ENCODE results near the gene HSD17B12.

The HSD17B12 gene

GRCh38 chr11:43812471-43812870 is 131.9 kb downstream of the HSD17B12 start:
- DNase-seq = no peak

- no peak for DNase-seq
Observed at GRCh38 chr11:43818220-43818619, 137.7 kb downstream of the HSD17B12 start.

DNA sequence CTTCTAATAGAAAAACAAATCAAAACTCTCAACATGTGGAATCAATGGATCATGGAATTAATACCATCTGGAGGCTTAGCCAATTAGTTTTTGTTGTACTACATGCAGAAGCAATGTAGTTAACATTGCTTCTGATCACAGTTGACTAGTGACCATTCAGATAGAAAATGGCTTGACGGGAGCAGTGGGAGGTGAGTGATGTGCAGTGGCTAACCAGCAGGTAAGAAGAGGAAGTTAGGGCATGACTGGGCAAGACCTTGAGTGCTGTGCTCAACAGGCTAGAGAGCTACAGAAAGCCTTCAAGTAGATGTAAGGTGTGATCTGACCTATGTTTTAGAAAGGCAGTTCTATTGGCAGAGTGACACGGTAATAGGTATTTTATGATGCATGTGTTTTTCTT is 139.4 kb downstream of the HSD17B12 start:
- DNase-seq = no peak

GRCh38 chr11:43823316-43823715 is 142.8 kb downstream of the HSD17B12 start:
- DNase-seq = no peak

DNA sequence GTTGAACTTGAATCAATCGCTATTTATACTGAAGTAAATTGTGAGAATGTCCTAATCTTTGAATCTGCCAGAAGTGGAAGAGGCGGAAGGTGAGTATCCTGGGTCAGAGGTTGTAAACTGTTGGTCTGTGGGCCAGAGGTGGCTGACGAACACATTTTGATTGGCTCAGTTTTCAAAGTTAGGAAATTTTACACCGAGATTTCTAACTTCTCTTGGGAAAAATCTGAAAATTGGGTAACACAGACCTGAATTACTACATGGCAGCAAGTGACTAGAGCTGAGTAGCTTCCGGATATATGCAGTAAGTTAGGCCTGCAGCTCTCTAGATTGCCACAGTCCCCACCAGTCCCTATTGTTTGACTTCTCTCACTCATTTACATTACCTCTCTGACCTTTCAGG is 143.3 kb downstream of the HSD17B12 start:
- DNase-seq = no peak

- peak in 1 of 2 donors; percentile 25 for DNase-seq
Observed at GRCh38 chr11:43825217-43825816, 144.8 kb downstream of the HSD17B12 start.

DNA sequence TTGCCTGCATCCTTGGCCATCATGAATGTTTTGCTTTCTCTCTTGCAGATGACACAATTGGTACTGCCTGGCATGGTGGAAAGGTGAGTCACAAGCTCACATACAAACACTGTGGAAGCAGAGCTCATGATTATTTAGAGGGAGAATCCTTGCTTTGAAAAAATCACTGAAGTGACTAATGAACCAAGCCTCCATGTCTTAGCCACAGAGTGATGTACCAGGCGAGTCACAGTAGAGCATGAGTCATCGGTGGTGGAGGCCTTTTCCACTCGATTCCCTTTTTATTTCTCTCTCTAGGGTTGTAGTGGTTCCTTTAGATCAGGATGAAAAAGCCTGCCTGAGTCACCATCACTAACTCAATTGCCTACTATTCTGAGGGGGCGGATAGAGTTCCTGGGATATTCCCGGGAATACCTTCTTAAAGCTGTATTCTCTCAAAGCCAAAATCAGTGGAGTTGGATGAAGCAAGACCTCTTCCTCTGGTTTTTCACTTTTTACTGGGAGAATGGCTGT is 150.4 kb downstream of the HSD17B12 start:
- DNase-seq = peak in 1 of 2 donors; percentile 12

GRCh38 chr11:43832536-43832935 is 152.0 kb downstream of the HSD17B12 start:
- no peak for DNase-seq

- no peak for DNase-seq
Observed at GRCh38 chr11:43833657-43834073, 153.1 kb downstream of the HSD17B12 start.

- DNase-seq = no peak
Observed at GRCh38 chr11:43834286-43834685, 153.7 kb downstream of the HSD17B12 start.

- no peak for DNase-seq
Observed at GRCh38 chr11:43835104-43835503, 154.6 kb downstream of the HSD17B12 start.

DNA sequence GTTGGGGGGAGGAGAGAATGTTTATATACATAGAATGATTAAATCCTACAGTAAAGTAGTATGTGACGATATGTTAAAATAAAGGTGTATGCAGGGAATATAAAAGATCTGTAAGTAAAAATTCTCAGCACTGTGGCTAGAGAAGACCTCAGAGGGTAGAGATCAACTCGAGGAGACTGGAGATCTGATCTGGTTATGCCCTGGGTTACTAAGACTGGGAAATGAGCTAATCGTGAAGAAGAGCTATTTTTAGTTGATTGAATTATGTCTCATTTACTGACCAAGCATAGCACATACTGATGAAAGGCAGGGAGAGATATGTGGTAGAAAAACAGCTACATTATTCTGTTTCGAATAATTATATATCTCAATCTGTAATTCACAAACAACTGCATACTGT is 157.3 kb downstream of the HSD17B12 start:
- DNase-seq = no peak

- DNase-seq = no peak
Observed at GRCh38 chr11:43842021-43842420, 161.5 kb downstream of the HSD17B12 start.

- no peak for DNase-seq
Observed at GRCh38 chr11:43845816-43846215, 165.3 kb downstream of the HSD17B12 start.

DNA sequence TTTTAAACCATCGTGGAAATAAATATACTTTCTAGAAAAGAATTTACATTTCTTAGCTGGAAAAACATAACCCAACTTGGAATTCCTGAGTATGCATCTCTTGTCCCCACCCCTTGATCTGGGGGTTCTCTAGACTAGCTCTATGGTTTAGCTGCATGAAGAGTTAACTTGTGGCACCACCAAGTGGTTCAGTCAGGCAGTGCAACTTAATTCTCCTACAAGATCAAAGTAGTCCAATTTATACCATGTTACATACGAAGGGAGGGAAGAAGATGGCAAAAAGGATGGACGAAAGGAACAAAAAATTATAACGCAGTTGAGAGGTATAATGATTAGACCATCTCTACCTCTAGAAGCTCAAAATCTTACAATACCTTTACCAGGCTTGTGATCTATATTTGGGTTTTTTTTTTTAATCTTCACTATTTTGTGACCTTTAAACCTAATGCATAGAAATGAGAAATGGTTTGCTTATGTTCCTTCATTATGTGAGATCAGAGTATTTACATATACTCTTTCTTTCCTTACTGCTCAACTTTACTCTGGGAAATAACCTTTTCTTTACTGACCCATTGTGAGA is 171.6 kb downstream of the HSD17B12 start:
- DNase-seq = peak; percentile 38 to 58

DNA sequence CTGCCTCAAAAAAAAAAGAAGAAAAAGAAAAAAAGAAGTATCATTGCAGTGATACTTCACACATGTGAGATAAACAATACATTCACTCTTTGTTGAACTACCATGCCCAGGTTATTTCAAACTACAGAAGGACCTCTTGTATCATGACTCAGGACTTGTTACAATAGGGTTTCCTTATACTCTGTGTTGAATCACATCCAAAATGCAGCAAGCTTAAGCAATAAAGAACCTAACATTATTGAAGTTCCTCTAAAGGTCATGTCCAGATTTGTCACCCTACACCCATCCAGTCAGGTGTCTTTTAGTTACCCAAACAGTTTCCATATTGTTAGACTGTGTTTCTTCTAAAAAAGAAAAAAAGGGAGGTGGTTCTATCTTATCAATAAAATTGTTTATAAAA is 173.2 kb downstream of the HSD17B12 start:
- no peak for DNase-seq

GRCh38 chr11:43856993-43857392 is 176.5 kb downstream of the HSD17B12 start:
- no peak for DNase-seq

- no peak for DNase-seq
Observed at GRCh38 chr11:43861141-43861540, 180.6 kb downstream of the HSD17B12 start.

- no peak for DNase-seq
Observed at GRCh38 chr11:43866520-43866919, 186.0 kb downstream of the HSD17B12 start.

DNA sequence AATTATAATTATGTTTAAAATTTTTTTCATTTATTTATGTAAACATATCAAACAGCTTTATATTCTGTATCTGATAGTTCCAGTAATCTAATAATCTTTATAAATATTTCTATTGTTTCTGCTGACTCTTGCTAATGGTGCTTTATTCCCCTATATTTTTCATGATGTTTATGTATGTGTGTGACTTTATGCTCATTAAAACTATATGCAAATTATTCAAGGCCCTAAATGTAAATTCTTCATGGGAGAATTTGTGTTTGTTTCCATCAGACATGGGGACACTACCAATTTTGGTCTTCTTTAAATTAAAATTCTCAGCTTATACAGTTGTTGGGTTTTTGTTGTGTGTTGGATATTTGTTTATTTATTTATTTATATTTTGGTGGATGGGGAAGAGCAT is 186.4 kb downstream of the HSD17B12 start:
- no peak for DNase-seq

DNA sequence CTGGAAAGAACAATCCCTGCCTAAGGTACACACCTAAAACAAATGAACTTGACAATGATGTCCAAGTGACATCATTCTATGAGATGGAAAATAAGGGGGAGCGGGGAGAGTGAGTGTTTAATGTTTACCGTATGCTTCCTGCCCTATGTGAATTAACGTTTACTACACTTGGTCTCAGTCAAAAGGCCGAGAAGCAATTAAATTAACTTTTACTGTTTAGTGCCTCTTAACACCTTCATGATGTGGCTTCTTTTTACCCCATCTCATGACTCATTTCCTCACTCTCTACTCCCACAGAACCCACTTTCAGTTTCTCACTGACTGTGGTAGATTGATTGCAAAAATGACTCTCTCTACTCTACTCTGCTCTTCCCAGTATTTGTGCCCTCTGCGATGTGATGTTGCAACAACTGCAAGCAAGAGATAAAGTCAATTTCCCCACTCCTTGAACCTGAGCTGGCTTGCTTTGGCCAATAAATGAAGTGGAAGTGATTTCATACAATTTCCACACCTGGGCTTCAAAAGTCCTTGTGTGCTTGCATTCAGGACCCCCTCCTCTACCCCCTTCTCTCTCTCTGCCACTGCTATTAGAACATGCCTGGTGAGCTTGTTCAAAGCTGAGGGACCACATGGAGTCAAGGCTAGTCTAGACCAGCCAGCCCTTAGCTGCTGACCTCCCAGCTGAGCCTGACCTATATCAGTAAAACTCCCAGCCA is 188.5 kb downstream of the HSD17B12 start:
- DNase-seq = peak; percentile 11 to 61

- no peak for DNase-seq
Observed at GRCh38 chr11:43871051-43871450, 190.5 kb downstream of the HSD17B12 start.

DNA sequence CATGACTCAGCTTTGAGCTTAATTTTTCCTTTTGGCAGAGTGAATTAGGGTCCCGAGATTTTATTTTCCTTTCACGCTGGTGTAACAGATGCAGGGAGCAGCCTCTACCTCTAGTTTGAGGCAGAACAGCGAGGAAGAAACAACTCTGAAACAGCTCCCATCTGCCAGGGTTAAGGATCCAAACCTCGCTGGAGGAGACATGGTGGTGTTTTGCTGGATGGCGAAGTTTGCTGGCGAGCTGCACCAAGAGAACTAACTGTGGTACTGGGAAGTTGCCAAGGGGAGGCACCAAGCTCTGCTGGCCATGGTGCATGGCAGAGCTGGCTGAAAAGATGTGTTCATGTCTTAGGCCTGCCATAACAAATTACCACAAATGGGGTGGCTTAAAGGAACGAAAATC is 192.5 kb downstream of the HSD17B12 start:
- no peak for DNase-seq

- no peak for DNase-seq
Observed at GRCh38 chr11:43874078-43874477, 193.5 kb downstream of the HSD17B12 start.
